ENCODE results near the gene CST7. TPM values are rescaled to one million over a fixed set of nuclear protein-coding genes. Genes with fewer than 3 reads are reported as not detected.

CST7 gene
- total RNA-seq, 1 experiment from 2014 or later, result not detected

DNA sequence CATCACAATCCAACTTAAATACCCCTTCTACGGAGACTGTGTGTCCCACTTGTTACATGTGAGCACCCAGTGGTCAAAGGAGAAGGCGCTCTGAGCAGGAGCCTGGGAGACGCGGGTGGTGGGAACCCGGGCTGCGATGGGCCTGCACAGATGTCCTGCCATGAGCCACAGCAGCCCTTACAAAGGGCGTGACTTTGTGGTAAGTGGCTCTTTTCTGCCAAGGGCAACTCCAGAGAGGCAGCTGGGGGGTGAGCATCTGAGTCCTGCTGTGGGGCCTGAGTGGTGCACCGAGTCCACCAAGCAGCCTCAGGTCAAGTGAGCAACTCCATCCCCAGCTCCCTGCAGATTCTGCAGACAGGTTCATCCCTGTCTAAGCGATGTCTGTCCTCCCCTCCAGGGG, 33.6 kb upstream of the CST7 start:
- peaks cover 0 to 7% (median 0%) of the 10 kb centered on the region in 3 experiments; a peak in 1 of 7 replicates for H3K36me3 Mint-ChIP-seq (ENCODE audit: insufficient read depth in 1 of 3, low read depth in 3 of 3)
- H3K14ac ChIP-seq (ENCODE audit: insufficient read depth, low read length), result no peak overlapping the region
- H3K4me2 ChIP-seq (ENCODE audit: insufficient read depth, insufficient read length, low read length), result no peak overlapping the region
- no peak overlapping the region for H3K27ac ChIP-seq (ENCODE audit: insufficient read length, low read depth, low read length)
- H3K4me3 Mint-ChIP-seq, result no peak overlapping the region
- H4K8ac ChIP-seq (replicated peaks; ENCODE audit: insufficient read length, low read depth, low read length), result no peak overlapping the region
- no peak overlapping the region for H4K5ac ChIP-seq (ENCODE audit: insufficient read length, low read depth, low read length)
- H3T11ph ChIP-seq (ENCODE audit: low read length), result no peak overlapping the region
- no peak overlapping the region for H2BK5ac ChIP-seq (ENCODE audit: insufficient read length, low read length)
- no peaks in the 10 kb centered on the region for H3K23me2 ChIP-seq (ENCODE audit: insufficient read length, low read depth, low read length, poor library complexity, severe bottlenecking)
- H2AFZ ChIP-seq (ENCODE audit: low read length), result no peak overlapping the region
- H2BK120ac ChIP-seq (ENCODE audit: low read depth, low read length, poor library complexity, severe bottlenecking), result no peak overlapping the region
- no peak overlapping the region for H3K18ac ChIP-seq (ENCODE audit: insufficient read length, low read depth, low read length)
- H2BK20ac ChIP-seq (ENCODE audit: low read depth, low read length, poor library complexity, severe bottlenecking), result no peak overlapping the region
- 0 out of 2 replicates have a peak, but pooled peaks cover 6% of the 10 kb centered on the region for H3K4me1 ChIP-seq (ENCODE audit: insufficient read depth, low read length)
- peaks cover 2 to 7% of the 10 kb centered on the region in 2 experiments; a peak in 4 of 5 replicates for H3K9me3 Mint-ChIP-seq
- H3K79me2 ChIP-seq (ENCODE audit: insufficient read depth, low read length), result no peaks in the 10 kb centered on the region
- peaks cover 13% of the 10 kb centered on the region for H3K27me3 Mint-ChIP-seq (ENCODE audit: low read depth)
- no peak overlapping the region for H2BK12ac ChIP-seq (ENCODE audit: insufficient read length, low read depth, low read length)
- H3K79me1 ChIP-seq (ENCODE audit: insufficient read depth, low read depth, low read length, poor library complexity, severe bottlenecking), result no peaks in the 10 kb centered on the region
- no peak overlapping the region for H3K23ac ChIP-seq (ENCODE audit: insufficient read length, low read depth, low read length)
- peaks cover 22 to 23% of the 10 kb centered on the region in 2 experiments for H3K4me1 Mint-ChIP-seq
- H3K27ac Mint-ChIP-seq, result no peak overlapping the region
- no peaks in the 10 kb centered on the region for H3K27me3 ChIP-seq (ENCODE audit: insufficient read depth, low read length)
- TF ChIP-seq, protein P1, sequence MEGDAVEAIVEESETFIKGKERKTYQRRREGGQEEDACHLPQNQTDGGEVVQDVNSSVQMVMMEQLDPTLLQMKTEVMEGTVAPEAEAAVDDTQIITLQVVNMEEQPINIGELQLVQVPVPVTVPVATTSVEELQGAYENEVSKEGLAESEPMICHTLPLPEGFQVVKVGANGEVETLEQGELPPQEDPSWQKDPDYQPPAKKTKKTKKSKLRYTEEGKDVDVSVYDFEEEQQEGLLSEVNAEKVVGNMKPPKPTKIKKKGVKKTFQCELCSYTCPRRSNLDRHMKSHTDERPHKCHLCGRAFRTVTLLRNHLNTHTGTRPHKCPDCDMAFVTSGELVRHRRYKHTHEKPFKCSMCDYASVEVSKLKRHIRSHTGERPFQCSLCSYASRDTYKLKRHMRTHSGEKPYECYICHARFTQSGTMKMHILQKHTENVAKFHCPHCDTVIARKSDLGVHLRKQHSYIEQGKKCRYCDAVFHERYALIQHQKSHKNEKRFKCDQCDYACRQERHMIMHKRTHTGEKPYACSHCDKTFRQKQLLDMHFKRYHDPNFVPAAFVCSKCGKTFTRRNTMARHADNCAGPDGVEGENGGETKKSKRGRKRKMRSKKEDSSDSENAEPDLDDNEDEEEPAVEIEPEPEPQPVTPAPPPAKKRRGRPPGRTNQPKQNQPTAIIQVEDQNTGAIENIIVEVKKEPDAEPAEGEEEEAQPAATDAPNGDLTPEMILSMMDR (conservative IDR thresholded peaks at IDR 0.05), result no peak
- WGBS (ENCODE audit: extremely low coverage, insufficient read length, low lambda C conversion rate), result no CpG with 5 or more reads among the region's 9 CpGs
- H3K9ac ChIP-seq (ENCODE audit: extremely low read depth, insufficient read length, low read length), result no peak overlapping the region
- H3K4ac ChIP-seq (ENCODE audit: low read depth, low read length), result no peak overlapping the region
- no peaks in the 10 kb centered on the region for H3K9me3 ChIP-seq (ENCODE audit: control insufficient read depth, low read depth, low read length)
- H2AK5ac ChIP-seq (ENCODE audit: insufficient read length, low read length), result no peak overlapping the region
- no peak overlapping the region for H2BK15ac ChIP-seq (ENCODE audit: low read depth, low read length)
- H4K20me1 ChIP-seq (ENCODE audit: control insufficient read depth, insufficient read depth, insufficient read length), result no peaks in the 10 kb centered on the region
- DNase-seq, result no peak
- no peak overlapping the region for H3K56ac ChIP-seq (ENCODE audit: insufficient read length, low read depth, low read length)
- no peak overlapping the region for H4K91ac ChIP-seq (ENCODE audit: insufficient read length, low read depth, low read length)
